ENCODE results near the gene CRYBG3. TPM values are rescaled to one million over a fixed set of nuclear protein-coding genes. Genes with fewer than 3 reads are reported as not detected.

Gene CRYBG3
- total and polyA plus RNA-seq, 2 experiments from 2014 or later, result 4.3 to 16.9 TPM

DNA sequence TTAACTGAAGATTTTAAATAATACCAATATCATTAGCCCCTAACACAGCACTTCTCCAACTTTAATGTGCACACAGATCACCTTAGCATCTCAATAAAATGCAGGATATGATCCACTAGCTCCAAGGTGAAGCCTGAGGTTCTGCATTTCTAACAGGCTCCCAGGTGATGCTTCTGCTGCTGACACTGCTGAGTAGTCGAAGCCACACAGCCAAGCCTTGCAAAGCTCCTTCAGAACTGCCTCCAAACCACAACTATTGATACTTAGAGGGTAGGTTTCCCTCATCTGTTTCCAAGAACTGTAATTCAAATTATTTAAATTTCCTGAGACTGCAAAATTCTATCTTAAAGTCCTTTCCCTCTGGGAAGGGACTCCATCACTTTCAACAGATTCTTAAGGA is 146.6 kb downstream of the CRYBG3 start:
- no peak for TF ChIP-seq EZH2 (IDR thresholded peaks at IDR 0.05; ENCODE audit: insufficient read depth, poor library complexity, severe bottlenecking)
- TF ChIP-seq EZH2phosphoT487 (IDR thresholded peaks at IDR 0.05; ENCODE audit: insufficient read depth, low read depth), result no peak
- Histone ChIP-seq H3K4me1 (ENCODE audit: insufficient read depth) (peaks cover 16% of the 10 kb centered on the region), H3K27ac (no peak overlapping the region), H3K27me3 (replicated peaks; ENCODE audit: insufficient read depth) (no peaks in the 10 kb centered on the region), H4K20me1 (ENCODE audit: insufficient read depth) (no peaks in the 10 kb centered on the region; the same call in 1 of the 2 replicates), H3K79me2 (ENCODE audit: insufficient read depth) (peaks cover 84% of the 10 kb centered on the region), H3F3A (ENCODE audit: insufficient read depth) (no peaks in the 10 kb centered on the region), H3K4me3 (no peak overlapping the region), H2AFZ (no peak overlapping the region), H3K9ac (no peak overlapping the region), H3K4me2 (ENCODE audit: unreplicated experiment) (no peak overlapping the region), H3K9me3 (ENCODE audit: low read depth) (no peaks in the 10 kb centered on the region), H3K9me2 (ENCODE audit: insufficient read depth) (no peaks in the 10 kb centered on the region), H3K36me3 (ENCODE audit: low read depth) (peaks cover 9% of the 10 kb centered on the region; the same call in 1 of the 2 replicates)
- in situ Hi-C loops (cut with MboI), result no loop called here
- DNase-seq, result no peak
- WGBS, 2 experiments (ENCODE audit: low coverage in 1 of 2, low lambda C conversion rate in 2 of 2, missing lambda C conversion rate in 2 of 2), result 80 to 89% methylated on average over 1 of the region's 1 CpG

DNA sequence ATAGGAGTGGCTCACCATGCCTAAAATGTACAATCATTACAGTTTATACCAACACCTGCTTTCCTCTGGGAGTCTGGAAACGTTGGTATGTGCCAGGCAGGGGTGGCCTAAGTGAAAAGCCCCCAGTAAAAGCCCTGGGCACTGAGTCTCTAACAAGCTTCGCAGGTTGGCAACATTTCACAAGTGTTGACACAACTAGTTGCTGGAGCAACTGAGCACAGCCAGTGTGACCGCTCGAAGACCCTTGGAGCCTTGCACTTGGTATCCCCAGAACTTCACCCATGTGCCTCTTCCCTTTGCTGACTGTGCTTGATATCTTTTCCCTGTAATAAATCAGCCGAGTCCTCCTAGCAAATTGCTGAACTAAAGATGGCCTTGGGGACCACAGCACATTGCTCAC is 147.7 kb downstream of the CRYBG3 start:
- H2AFZ ChIP-seq, result no peak overlapping the region
- no peak overlapping the region for H3K4me3 ChIP-seq
- H3K4me2 ChIP-seq (ENCODE audit: unreplicated experiment), result no peak overlapping the region
- H3K36me3 ChIP-seq (ENCODE audit: low read depth), result 0 out of 2 replicates have a peak, but pooled peaks cover 9% of the 10 kb centered on the region
- no peak overlapping the region for H3K9ac ChIP-seq
- H3F3A ChIP-seq (ENCODE audit: insufficient read depth), result no peaks in the 10 kb centered on the region
- H3K79me2 ChIP-seq (ENCODE audit: insufficient read depth), result peaks cover 72% of the 10 kb centered on the region
- H3K9me3 ChIP-seq (ENCODE audit: low read depth), result no peaks in the 10 kb centered on the region
- in situ Hi-C loops (cut with MboI), result no loop called here
- no peaks in the 10 kb centered on the region; the same call in 1 of the 2 replicates for H4K20me1 ChIP-seq (ENCODE audit: insufficient read depth)
- no peak for DNase-seq
- WGBS, 2 experiments (ENCODE audit: low coverage in 1 of 2, low lambda C conversion rate in 2 of 2, missing lambda C conversion rate in 2 of 2), result 74% methylated on average over 5 of the region's 5 CpGs
- no peak overlapping the region for H3K27ac ChIP-seq
- peaks cover 16% of the 10 kb centered on the region for H3K4me1 ChIP-seq (ENCODE audit: insufficient read depth)
- TF ChIP-seq EZH2phosphoT487 (IDR thresholded peaks at IDR 0.05; ENCODE audit: insufficient read depth, low read depth) (no peak), EZH2 (IDR thresholded peaks at IDR 0.05; ENCODE audit: insufficient read depth, poor library complexity, severe bottlenecking) (no peak)
- no peaks in the 10 kb centered on the region for H3K9me2 ChIP-seq (ENCODE audit: insufficient read depth)
- no peaks in the 10 kb centered on the region for H3K27me3 ChIP-seq (replicated peaks; ENCODE audit: insufficient read depth)

DNA sequence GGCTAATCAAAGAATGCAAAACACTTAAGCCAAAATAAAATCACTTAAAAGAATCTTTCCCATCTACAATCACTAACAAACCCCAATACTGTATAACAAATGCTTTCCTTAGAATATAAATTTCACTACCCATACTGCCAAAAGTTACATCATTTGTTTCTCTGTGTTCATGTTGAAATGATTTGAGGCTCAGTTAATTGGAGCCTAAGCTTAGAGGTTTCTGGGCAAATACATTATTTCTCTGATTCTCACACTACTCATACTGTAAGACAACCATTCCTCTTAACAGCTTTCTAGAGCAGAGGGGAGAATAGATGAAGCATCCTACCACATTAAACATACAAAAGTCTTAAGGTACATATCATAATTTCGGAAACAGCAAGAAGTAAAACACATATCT is 148.3 kb downstream of the CRYBG3 start:
- peak overlapping the region; percentile 86 for H3K4me2 ChIP-seq (ENCODE audit: unreplicated experiment)
- H3K27me3 ChIP-seq (replicated peaks; ENCODE audit: insufficient read depth), result no peaks in the 10 kb centered on the region
- TF ChIP-seq EZH2phosphoT487 (IDR thresholded peaks at IDR 0.05; ENCODE audit: insufficient read depth, low read depth) (no peak), EZH2 (IDR thresholded peaks at IDR 0.05; ENCODE audit: insufficient read depth, poor library complexity, severe bottlenecking) (no peak)
- WGBS, 2 experiments (ENCODE audit: low coverage in 1 of 2, low lambda C conversion rate in 2 of 2, missing lambda C conversion rate in 2 of 2), result 23 to 24% methylated on average over 1 of the region's 1 CpG
- H3K9ac ChIP-seq, result peak overlapping the region; percentile 81; the same call in 1 of the 2 replicates
- H2AFZ ChIP-seq, result no peak overlapping the region
- H3K9me2 ChIP-seq (ENCODE audit: insufficient read depth), result no peaks in the 10 kb centered on the region
- H4K20me1 ChIP-seq (ENCODE audit: insufficient read depth), result no peaks in the 10 kb centered on the region; the same call in 1 of the 2 replicates
- peak; percentile 47 for DNase-seq
- no peak overlapping the region for H3K27ac ChIP-seq
- peak overlapping the region; percentile 72 for H3K4me3 ChIP-seq
- H3K4me1 ChIP-seq (ENCODE audit: insufficient read depth), result peaks cover 16% of the 10 kb centered on the region
- no peaks in the 10 kb centered on the region for H3K9me3 ChIP-seq (ENCODE audit: low read depth)
- in situ Hi-C loops (cut with MboI), result no loop called here
- H3F3A ChIP-seq (ENCODE audit: insufficient read depth), result no peaks in the 10 kb centered on the region
- H3K79me2 ChIP-seq (ENCODE audit: insufficient read depth), result peaks cover 66% of the 10 kb centered on the region
- H3K36me3 ChIP-seq (ENCODE audit: low read depth), result 0 out of 2 replicates have a peak, but pooled peaks cover 9% of the 10 kb centered on the region

DNA sequence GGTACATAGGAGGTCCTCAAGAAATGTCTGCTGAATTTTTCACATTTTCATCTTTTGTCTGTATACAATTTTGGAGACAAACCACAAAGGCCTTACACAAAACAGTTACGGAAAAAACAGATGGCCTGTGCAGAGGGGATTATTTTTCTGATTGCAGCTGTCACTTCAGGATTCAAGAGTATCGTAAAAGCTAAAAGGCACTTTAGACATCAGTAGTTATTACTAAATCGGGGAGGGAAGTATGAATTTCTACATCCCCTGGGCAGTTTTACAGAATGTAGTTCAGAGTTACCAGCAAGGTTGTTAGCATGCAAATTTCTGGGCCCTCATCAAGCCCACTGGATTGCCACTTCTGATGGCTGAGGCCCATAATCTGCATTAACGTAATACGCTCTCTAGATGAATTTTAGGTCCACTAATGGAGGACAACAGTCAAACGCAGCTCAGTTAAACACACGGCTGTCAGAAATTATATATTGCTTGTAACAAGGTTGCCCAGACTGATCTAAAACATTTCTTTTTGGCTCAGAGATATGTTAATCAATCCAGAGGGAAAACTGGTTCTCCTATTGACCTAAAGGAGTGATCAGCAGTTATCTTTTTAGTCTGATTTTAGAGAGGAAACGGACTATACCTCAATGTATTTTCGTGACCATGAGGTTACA is 149.3 kb downstream of the CRYBG3 start:
- Histone ChIP-seq H3K4me2 (ENCODE audit: unreplicated experiment) (peak overlapping the region; percentile 86), H3K9me2 (ENCODE audit: insufficient read depth) (no peaks in the 10 kb centered on the region), H3F3A (ENCODE audit: insufficient read depth) (no peaks in the 10 kb centered on the region), H3K9me3 (ENCODE audit: low read depth) (no peaks in the 10 kb centered on the region), H4K20me1 (ENCODE audit: insufficient read depth) (no peaks in the 10 kb centered on the region), H2AFZ (peak overlapping the region; percentile 82), H3K36me3 (ENCODE audit: low read depth) (0 out of 2 replicates have a peak, but pooled peaks cover 9% of the 10 kb centered on the region), H3K27ac (peak overlapping the region; percentile 41; the same call in 1 of the 2 replicates), H3K27me3 (replicated peaks; ENCODE audit: insufficient read depth) (no peaks in the 10 kb centered on the region), H3K79me2 (ENCODE audit: insufficient read depth) (peaks cover 57% of the 10 kb centered on the region), H3K9ac (peak overlapping the region; percentile 81), H3K4me1 (ENCODE audit: insufficient read depth) (peaks cover 16% of the 10 kb centered on the region), H3K4me3 (peak overlapping the region; percentile 72)
- WGBS, 2 experiments (ENCODE audit: low coverage in 1 of 2, low lambda C conversion rate in 2 of 2, missing lambda C conversion rate in 2 of 2), result 31 to 40% methylated on average over 9 of the region's 9 CpGs
- peak; percentile 17 for DNase-seq
- in situ Hi-C loops (cut with MboI), result no loop called here
- TF ChIP-seq EZH2phosphoT487 (IDR thresholded peaks at IDR 0.05; ENCODE audit: insufficient read depth, low read depth) (no peak), EZH2 (IDR thresholded peaks at IDR 0.05; ENCODE audit: insufficient read depth, poor library complexity, severe bottlenecking) (no peak)
